ENCODE results near the gene TBL1Y. TPM values are rescaled to one million over a fixed set of nuclear protein-coding genes. Genes with fewer than 3 reads are reported as not detected.

TBL1Y gene
- total RNA-seq, 1 donor from 2014 or later, result not detected

GRCh38 chrY:7078725-7079124 lies 168.2 kb downstream of the TBL1Y start:
- intact Hi-C loops (cut with micrococcal nuclease), result no loop called here

GRCh38 chrY:7080548-7080947 lies 170.1 kb downstream of the TBL1Y start:
- intact Hi-C loops (cut with micrococcal nuclease), result loop anchor here (10.0 kb wide), 1 partner anchor 794 kb away; no protein-coding TSS in a partner anchor

- intact Hi-C loops (cut with micrococcal nuclease), result loop anchor here (1.0 to 10.0 kb wide), 2 partner anchors 121 to 789 kb away; no protein-coding TSS in a partner anchor
These were observed 175.1 kb downstream of the TBL1Y start for GRCh38 chrY:7085606-7086005.

- intact Hi-C loops (cut with micrococcal nuclease), result no loop called here
These were observed 182.3 kb downstream of the TBL1Y start for GRCh38 chrY:7092836-7093235.

- intact Hi-C loops (cut with micrococcal nuclease), result no loop called here
These were observed 183.9 kb downstream of the TBL1Y start for GRCh38 chrY:7094365-7094764.

- intact Hi-C loops (cut with micrococcal nuclease), result no loop called here
These were observed 186.5 kb downstream of the TBL1Y start for GRCh38 chrY:7097021-7097420.

GRCh38 chrY:7099742-7100141 lies 189.2 kb downstream of the TBL1Y start:
- intact Hi-C loops (cut with micrococcal nuclease), result loop anchor here (5.0 kb wide), 1 partner anchor 173 kb away; no protein-coding TSS in a partner anchor

GRCh38 chrY:7102680-7103079 lies 192.2 kb downstream of the TBL1Y start:
- intact Hi-C loops (cut with micrococcal nuclease), result loop anchor here (5.0 kb wide), 1 partner anchor 170 kb away; no protein-coding TSS in a partner anchor

GRCh38 chrY:7107179-7107578 lies 196.7 kb downstream of the TBL1Y start:
- intact Hi-C loops (cut with micrococcal nuclease), result no loop called here

GRCh38 chrY:7110086-7110485 lies 199.6 kb downstream of the TBL1Y start:
- intact Hi-C loops (cut with micrococcal nuclease), result no loop called here

GRCh38 chrY:7115871-7116270 lies 205.4 kb downstream of the TBL1Y start:
- intact Hi-C loops (cut with micrococcal nuclease), result no loop called here

- intact Hi-C loops (cut with micrococcal nuclease), result no loop called here
These were observed 211.7 kb downstream of the TBL1Y start for GRCh38 chrY:7122202-7122601.

- intact Hi-C loops (cut with micrococcal nuclease), result no loop called here
These were observed 214.9 kb downstream of the TBL1Y start for GRCh38 chrY:7125136-7126056.

- intact Hi-C loops (cut with micrococcal nuclease), result no loop called here
These were observed 217.7 kb downstream of the TBL1Y start for GRCh38 chrY:7128211-7128610.

Other genes with a start within 250 kb of the TBL1Y start
- not detected in 2 replicates for gene AMELY, start 1.1 kb downstream of the TBL1Y start, total RNA-seq

Data from T-helper 1 cell treated with Interleukin-12 subunit alpha and Interleukin-12 subunit beta and Interleukin-4 antibody, amounts not matched to agents 30 ng/mL and 1 ng/mL, for 36 hours (primary cell).